Femur (tissue), 1 donor: ENCODE measurements around the gene IGSF23.

ENCODE experiments used
- DNase-seq: peaks from one replicate; pipeline ENCODE4 v3.0.0-alpha.2; 2017

IGSF23 gene

GRCh38 chr19:44642377-44642776 is 29.0 kb downstream of the IGSF23 start:
- no peak for DNase-seq

- peak; percentile 83 for DNase-seq
Measured at GRCh38 chr19:44643605-44644401, 30.4 kb downstream of the IGSF23 start, which contains the start of gene PVR. Gene PVR (plus strand): TSS chr19:44643910. CDS start chr19:44644097, 187 bp downstream.

GRCh38 chr19:44644402-44645016 is 31.1 kb downstream of the IGSF23 start:
- DNase-seq: peak; percentile 63

GRCh38 chr19:44645407-44646048 is 32.2 kb downstream of the IGSF23 start:
- no peak for DNase-seq

- no peak for DNase-seq
Measured at GRCh38 chr19:44646049-44646416, 32.7 kb downstream of the IGSF23 start.

GRCh38 chr19:44647144-44647543 is 33.8 kb downstream of the IGSF23 start:
- no peak for DNase-seq

- peak; percentile 57 for DNase-seq
Measured at GRCh38 chr19:44648631-44649251, 35.4 kb downstream of the IGSF23 start.

- no peak for DNase-seq
Measured at GRCh38 chr19:44649578-44650145, 36.3 kb downstream of the IGSF23 start.

GRCh38 chr19:44653343-44653742 is 40.0 kb downstream of the IGSF23 start:
- no peak for DNase-seq

GRCh38 chr19:44653977-44654774 is 40.8 kb downstream of the IGSF23 start:
- DNase-seq: peak; percentile 76

- peak; percentile 69 for DNase-seq
Measured at GRCh38 chr19:44657211-44657921, 44.0 kb downstream of the IGSF23 start.

- no peak for DNase-seq
Measured at GRCh38 chr19:44658069-44658733, 44.8 kb downstream of the IGSF23 start.

GRCh38 chr19:44660081-44660480 is 46.7 kb downstream of the IGSF23 start:
- DNase-seq: no peak

- no peak for DNase-seq
Measured at GRCh38 chr19:44661205-44661604, 47.8 kb downstream of the IGSF23 start.

- DNase-seq: no peak
Measured at GRCh38 chr19:44661904-44662303, 48.5 kb downstream of the IGSF23 start.

GRCh38 chr19:44662691-44663385 is 49.5 kb downstream of the IGSF23 start:
- peak; percentile 73 for DNase-seq

GRCh38 chr19:44663996-44664395 is 50.6 kb downstream of the IGSF23 start:
- no peak for DNase-seq

- no peak for DNase-seq
Measured at GRCh38 chr19:44664976-44665375, 51.6 kb downstream of the IGSF23 start.

GRCh38 chr19:44666852-44667556 is 53.6 kb downstream of the IGSF23 start:
- DNase-seq: no peak
